IMR-90 (cell line): ENCODE results near the gene GRK5. TPM values are rescaled to one million over a fixed set of nuclear protein-coding genes. Genes with fewer than 3 reads are reported as not detected.
A peak's percentile ranks its signal among the peaks of the same experiment; 100 is the strongest.

Experiments
- ATAC-seq: fragments of 200-7000 bp; cut with Tn5 transposase; 2 replicates; pipeline ENCODE4 v1.9.1; 2020; ENCODE audit warnings: low read depth, mild to moderate bottlenecking, moderate library complexity
- BruUV-seq: library from RNA; stranded (reverse); fragments of 400-500 nt; replicated peaks from 2 replicates; lab custom pipeline; 2021; lab: Mats Ljungman, UMichigan
- CTCF ChIA-PET: fragments of 300-600 bp; formaldehyde crosslinking; extraction: SDS; loops from one replicate; lab custom pipeline; 2021; ENCODE audit warnings: antibody characterized with exemption; lab: Yijun Ruan, JAX
- POLR2A ChIA-PET: fragments of 300-600 bp; sonication (Branson Sonifier 250); formaldehyde crosslinking; loops from one replicate; lab custom pipeline; 2022; ENCODE audit warnings: antibody characterized with exemption; ENCODE audit not compliant: unreplicated experiment; lab: Charles Lee
- DNase-seq: peaks from one replicate; pipeline ENCODE4 v3.0.0; 2013
- H2AFZ ChIP-seq: replicated peaks from 2 replicates; pipeline ENCODE3; 2013; ENCODE audit warnings: low read length, mild to moderate bottlenecking; ENCODE audit not compliant: poor library complexity
- H2AK5ac ChIP-seq: 2 replicates; pipeline ENCODE4 v1.6.1; 2013; ENCODE audit warnings: low read depth, low read length, inconsistent platforms
- H2AK9ac ChIP-seq: replicated peaks from 2 replicates; pipeline ENCODE3; 2013; ENCODE audit warnings: mild to moderate bottlenecking, low read depth, low read length, moderate library complexity; ENCODE audit not compliant: poor library complexity
- H2BK120ac ChIP-seq: 2 replicates; pipeline ENCODE4 v1.6.1; 2013; ENCODE audit warnings: low read depth, low read length, inconsistent platforms
- H2BK15ac ChIP-seq: 3 replicates; pipeline ENCODE4 v1.6.1; 2013; ENCODE audit warnings: low read depth, low read length, inconsistent platforms
- H2BK20ac ChIP-seq: 2 replicates; pipeline ENCODE4 v1.6.1; 2013; ENCODE audit warnings: low read depth, mild to moderate bottlenecking, inconsistent platforms, low read length, moderate library complexity
- H2BK5ac ChIP-seq: 2 replicates; pipeline ENCODE4 v1.6.1; 2013; ENCODE audit warnings: mild to moderate bottlenecking, low read depth, low read length, inconsistent platforms; ENCODE audit not compliant: poor library complexity, severe bottlenecking
- H3K14ac ChIP-seq: replicated peaks from 2 replicates; pipeline ENCODE4 v1.6.1; 2013; ENCODE audit warnings: low read depth, low read length, inconsistent platforms
- H3K18ac ChIP-seq: 2 replicates; pipeline ENCODE4 v1.6.1; 2013; ENCODE audit warnings: low read depth, low read length, control low read depth
- H3K23ac ChIP-seq: 2 replicates; pipeline ENCODE4 v1.6.1; 2013; ENCODE audit warnings: low read depth, low read length, inconsistent platforms
- H3K27ac ChIP-seq: 2 replicates; pipeline ENCODE4 v1.5.1; 2013; ENCODE audit warnings: mild to moderate bottlenecking, control low read depth, low read length; ENCODE audit not compliant: insufficient read depth
- H3K27me3 ChIP-seq: 2 replicates; pipeline ENCODE4 v1.6.1; 2013; ENCODE audit warnings: low read length; ENCODE audit not compliant: control insufficient read depth, insufficient read depth
- H3K36me3 ChIP-seq: 2 replicates; pipeline ENCODE4 v1.6.1; 2013; ENCODE audit warnings: low read length, mixed read lengths; ENCODE audit not compliant: control insufficient read depth, insufficient read depth
- H3K4ac ChIP-seq: 2 replicates; pipeline ENCODE4 v1.6.1; 2013; ENCODE audit warnings: low read depth, low read length, inconsistent platforms
- H3K4me1 ChIP-seq: 2 replicates; pipeline ENCODE4 v1.6.1; 2013; ENCODE audit warnings: low read length, mixed read lengths; ENCODE audit not compliant: control insufficient read depth, insufficient read depth
- H3K4me2 ChIP-seq: 2 replicates; pipeline ENCODE4 v1.6.1; 2013; ENCODE audit warnings: low read depth, mild to moderate bottlenecking, control low read depth, low read length, moderate library complexity
- H3K4me3 ChIP-seq: 2 replicates; pipeline ENCODE4 v1.5.1; 2013; ENCODE audit warnings: low read depth, mild to moderate bottlenecking, control low read depth, low read length, moderate library complexity; ENCODE audit not compliant: insufficient read depth
- H3K56ac ChIP-seq: 2 replicates; pipeline ENCODE4 v1.6.1; 2013; ENCODE audit warnings: low read length, inconsistent platforms; ENCODE audit not compliant: insufficient read depth; ENCODE audit errors: extremely low read depth
- H3K79me1 ChIP-seq, 2 experiments: 2 replicates each; pipeline ENCODE4 v1.6.1; 2013; ENCODE audit warnings: low read length in 2 of 2, inconsistent platforms in 1 of 2, low read depth in 1 of 2
- H3K9ac ChIP-seq: 2 replicates; pipeline ENCODE4 v1.6.1; 2013; ENCODE audit warnings: low read depth, low read length, control low read depth
- H3K9me1 ChIP-seq: 2 replicates; pipeline ENCODE4 v1.6.1; 2013; ENCODE audit warnings: low read length, inconsistent platforms; ENCODE audit not compliant: insufficient read depth
- H3K9me3 ChIP-seq: 2 replicates; pipeline ENCODE4 v1.6.1; 2013; ENCODE audit warnings: low read length; ENCODE audit not compliant: control insufficient read depth, insufficient read depth
- H4K20me1 ChIP-seq: 2 replicates; pipeline ENCODE4 v1.6.1; 2013; ENCODE audit warnings: low read length, inconsistent platforms; ENCODE audit not compliant: insufficient read depth
- H4K5ac ChIP-seq: 2 replicates; pipeline ENCODE4 v1.6.1; 2013; ENCODE audit warnings: mild to moderate bottlenecking, low read depth, low read length, control low read depth
- H4K8ac ChIP-seq, 2 experiments: 2 replicates each; pipeline ENCODE4 v1.6.1; 2013; ENCODE audit warnings: low read depth in 2 of 2, low read length in 2 of 2, control low read depth in 1 of 2, inconsistent platforms in 1 of 2
- H4K91ac ChIP-seq: 2 replicates; pipeline ENCODE4 v1.6.1; 2013; ENCODE audit warnings: low read depth, low read length, inconsistent platforms; ENCODE audit not compliant: insufficient read depth
- BHLHE40 ChIP-seq: fragments of 150-350 bp; IDR thresholded peaks from 2 replicates; pipeline ENCODE4 v1.6.1; 2016; ENCODE audit warnings: mild to moderate bottlenecking, low read depth, low read length
- CEBPB ChIP-seq: IDR thresholded peaks from 2 replicates; pipeline ENCODE4 v1.6.1; 2012; ENCODE audit warnings: low read depth, low read length, improper control_type of control experiment
- CTCF ChIP-seq: conservative IDR thresholded peaks from 2 replicates; pipeline ENCODE4 v1.5.1; 2012; ENCODE audit warnings: mild to moderate bottlenecking, low read depth, low read length, improper control_type of control experiment
- FOS ChIP-seq: fragments of 150-350 bp; IDR thresholded peaks from 2 replicates; pipeline ENCODE4 v1.6.1; 2016; ENCODE audit warnings: low read depth, low read length
- MAFK ChIP-seq: IDR thresholded peaks from 2 replicates; pipeline ENCODE4 v1.6.1; 2012; ENCODE audit warnings: low read depth, low read length, improper control_type of control experiment
- MAZ ChIP-seq: IDR thresholded peaks from 2 replicates; pipeline ENCODE4 v1.6.1; 2012; ENCODE audit warnings: low read depth, mild to moderate bottlenecking, low read length, improper control_type of control experiment, moderate library complexity, borderline replicate concordance
- NFE2L2 ChIP-seq: fragments of 150-350 bp; IDR thresholded peaks from 2 replicates; pipeline ENCODE4 v1.6.1; 2016; ENCODE audit warnings: low read depth, mild to moderate bottlenecking, low read length
- RAD21 ChIP-seq: IDR thresholded peaks from 2 replicates; pipeline ENCODE4 v1.6.1; 2012; ENCODE audit warnings: low read length, improper control_type of control experiment
- SMC3 ChIP-seq: fragments of 150-350 bp; IDR thresholded peaks from 2 replicates; pipeline ENCODE4 v1.6.1; 2016; ENCODE audit warnings: low read depth, mild to moderate bottlenecking, antibody characterized with exemption, low read length, moderate library complexity
- USF2 ChIP-seq: fragments of 150-350 bp; IDR thresholded peaks from 2 replicates; pipeline ENCODE4 v1.6.1; 2017; ENCODE audit warnings: mild to moderate bottlenecking, antibody characterized with exemption, low read length, low read depth
- WGBS, 2 experiments: methylation state at CpG; one replicate each; pipeline versions ENCODE4 v1.1.5 to v1.1.7; 2013; ENCODE audit warnings: missing lambda C conversion rate in 2 of 2; ENCODE audit not compliant: insufficient read length in 1 of 2; ENCODE audit errors: extremely low coverage in 2 of 2; 5-methylcytosine and 5-hydroxymethylcytosine counted together
- dilution Hi-C: fragments of 300-500 bp; cut with HindIII; formaldehyde crosslinking; loops from one replicate; pipeline ENCODE4 v1.14.3; 2018; ENCODE audit warnings: low sequenced_read_pairs; ENCODE audit not compliant: unreplicated experiment
- in situ Hi-C: fragments of 300-500 bp; cut with MboI; formaldehyde crosslinking; loops from 3 replicates; pipeline ENCODE4 v1.14.3; 2019; ENCODE audit warnings: low sequenced_read_pairs, inconsistent platforms, mixed read lengths
- intact Hi-C: fragments of 100-400 bp; cut with micrococcal nuclease; formaldehyde crosslinking; loops from 2 replicates; pipeline ENCODE4 v1.10.0; 2022
- polyA plus RNA-seq, 3 experiments: library from polyadenylated mRNA; depleted of rRNA; stranded (reverse); fragments of >200 nt; gene quantifications; 2 replicates each; pipeline ENCODE4 v1.2.3, GENCODE V29; 2012; ENCODE audit warnings: low replicate concordance in 1 of 3
- total RNA-seq: library from RNA; depleted of rRNA; stranded (reverse); fragments of >200 nt; gene quantifications from 2 replicates; pipeline ENCODE4 v1.2.3, GENCODE V29; 2012
- TF ChIP-seq, protein P1 (sequence below): fragments of 150-350 bp; IDR thresholded peaks from 2 replicates; pipeline ENCODE4 v1.6.1; 2016; ENCODE audit warnings: low read depth, mild to moderate bottlenecking, low read length, moderate library complexity, borderline replicate concordance

The GRK5 gene
- total and polyA plus RNA-seq, 2 of the 4 experiments (the other 2 are of a cell fraction) = 12.9 to 16.3 TPM

GRCh38 chr10:119448628-119449584 is 241.5 kb downstream of the GRK5 start:
- Histone ChIP-seq H3K27me3 (no peaks in the 10 kb centered on the region), H2BK120ac (no peak overlapping the region), H4K91ac (no peak overlapping the region), H4K20me1 (peaks cover 7% of the 10 kb centered on the region), H3K9me3 (no peaks in the 10 kb centered on the region), H3K4me1 (peaks cover 6% of the 10 kb centered on the region; the same call in 1 of the 2 replicates), H3K4me3 (no peak overlapping the region), H3K56ac (no peak overlapping the region), H3K23ac (no peak overlapping the region), H2BK5ac (no peak overlapping the region), H3K79me1 (peaks cover 0 to 10% of the 10 kb centered on the region in 2 experiments; a peak in 1 of 4 replicates), H3K4me2 (no peak overlapping the region), H4K8ac (no peak overlapping the region), H2AK5ac (no peak overlapping the region), H2BK20ac (no peak overlapping the region), H2AFZ (no peak overlapping the region), H3K27ac (no peak overlapping the region), H4K5ac (no peak overlapping the region), H3K4ac (no peak overlapping the region), H3K9me1 (peaks cover 5% of the 10 kb centered on the region; the same call in 1 of the 2 replicates), H3K18ac (no peak overlapping the region), H2BK15ac (no peak overlapping the region), H3K36me3 (peaks cover 83% of the 10 kb centered on the region), H2AK9ac (peak overlapping the region; percentile 30), H3K9ac (no peak overlapping the region), H3K14ac (no peak overlapping the region)
- dilution Hi-C loops (no loop called here), intact Hi-C loops (loop anchor here (5.0 kb wide), 2 partner anchors 93 to 312 kb away; partner anchors contain the start of gene RGS10), in situ Hi-C loops (loop anchor here (5.0 kb wide), 1 partner anchor 252 kb away; no protein-coding TSS in a partner anchor)
- CTCF ChIA-PET = interaction anchor here (0.5 to 2.1 kb wide), 3 partner anchors 240 to 249 kb away, joined by 3 to 8 read pairs (median 3); no protein-coding TSS in a partner anchor
- 81% methylated on average over 11 of the region's 26 CpGs; no CpG with 5 or more reads in 1 of the 2 experiments for WGBS, 2 experiments
- POLR2A ChIA-PET = no interaction called here
- no TSS peak for BruUV-seq
- ATAC-seq (no peak), DNase-seq (no peak)
- TF ChIP-seq CEBPB (no peak), CTCF (no peak), MAFK (no peak), USF2 (no peak), MAZ (no peak), FOS (no peak), BHLHE40 (no peak), RAD21 (no peak), NFE2L2 (no peak), SMC3 (no peak)
- TF ChIP-seq, protein P1, sequence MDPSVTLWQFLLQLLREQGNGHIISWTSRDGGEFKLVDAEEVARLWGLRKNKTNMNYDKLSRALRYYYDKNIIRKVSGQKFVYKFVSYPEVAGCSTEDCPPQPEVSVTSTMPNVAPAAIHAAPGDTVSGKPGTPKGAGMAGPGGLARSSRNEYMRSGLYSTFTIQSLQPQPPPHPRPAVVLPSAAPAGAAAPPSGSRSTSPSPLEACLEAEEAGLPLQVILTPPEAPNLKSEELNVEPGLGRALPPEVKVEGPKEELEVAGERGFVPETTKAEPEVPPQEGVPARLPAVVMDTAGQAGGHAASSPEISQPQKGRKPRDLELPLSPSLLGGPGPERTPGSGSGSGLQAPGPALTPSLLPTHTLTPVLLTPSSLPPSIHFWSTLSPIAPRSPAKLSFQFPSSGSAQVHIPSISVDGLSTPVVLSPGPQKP = no peak
